Measurements from ENCODE around the gene ZNF485. TPM values are rescaled to one million over a fixed set of nuclear protein-coding genes. Genes with fewer than 3 reads are reported as not detected.
"Not testable (repeated sequence)": the region's sequence is repeated elsewhere in the genome, so short reads cannot be mapped to it uniquely, and the experiment has no call there.

ZNF485 gene
- polyA plus RNA-seq, 1 experiment: 1.2 TPM

- Histone ChIP-seq H3K27ac (ENCODE audit: low read depth, low read length) (no peak overlapping the region), H3K9me3 (ENCODE audit: control insufficient read depth, insufficient read depth, low read length) (no peaks in the 10 kb centered on the region; the same call in 1 of the 2 replicates), H3K27me3 (ENCODE audit: control insufficient read depth, insufficient read depth, low read length) (no peaks in the 10 kb centered on the region), H3K4me3 (ENCODE audit: low read depth, low read length) (no peak overlapping the region)
- ChIA-PET POLR2A (no interaction called here), CTCF (no interaction called here)
- no peak for TF ChIP-seq CTCF (IDR thresholded peaks at IDR 0.05; ENCODE audit: low read depth, low read length)
- no peak for DNase-seq (ENCODE audit: low read depth, low spot score)
These were observed 29.7 kb upstream of the ZNF485 start for GRCh38 chr10:43576580-43576979.

DNA sequence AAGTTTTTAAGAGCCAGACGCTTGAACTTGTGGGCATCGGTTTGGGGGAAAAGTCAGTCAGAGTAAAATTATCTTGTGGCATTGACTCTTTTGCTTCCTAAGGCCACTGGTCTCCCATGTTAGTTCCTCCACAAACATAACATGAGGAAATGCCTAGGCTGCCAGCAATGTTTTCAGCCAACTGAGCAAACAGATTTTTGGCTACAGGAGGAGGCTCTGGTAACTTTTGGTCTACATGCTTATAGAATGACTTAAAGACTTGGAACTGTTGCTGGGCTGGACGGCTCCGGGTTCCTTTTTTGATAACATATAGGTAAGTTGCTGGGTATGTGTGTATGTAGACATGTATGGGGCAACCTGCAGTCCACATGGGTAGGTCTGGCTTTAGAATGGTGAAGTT lies 22.2 kb upstream of the ZNF485 start:
- H3K27ac ChIP-seq (ENCODE audit: low read depth, low read length): no peak overlapping the region
- H3K27me3 ChIP-seq (ENCODE audit: control insufficient read depth, insufficient read depth, low read length): no peaks in the 10 kb centered on the region
- no peaks in the 10 kb centered on the region for H3K9me3 ChIP-seq (ENCODE audit: control insufficient read depth, insufficient read depth, low read length)
- POLR2A ChIA-PET: no interaction called here
- TF ChIP-seq CTCF (IDR thresholded peaks at IDR 0.05; ENCODE audit: low read depth, low read length): no peak
- DNase-seq (ENCODE audit: low read depth, low spot score): no peak
- no peak overlapping the region for H3K4me3 ChIP-seq (ENCODE audit: low read depth, low read length)
- CTCF ChIA-PET: no interaction called here

- Histone ChIP-seq H3K27ac (ENCODE audit: low read depth, low read length) (no peak overlapping the region), H3K27me3 (ENCODE audit: control insufficient read depth, insufficient read depth, low read length) (peaks cover 3% of the 10 kb centered on the region), H3K4me3 (ENCODE audit: low read depth, low read length) (no peak overlapping the region), H3K9me3 (ENCODE audit: control insufficient read depth, insufficient read depth, low read length) (no peaks in the 10 kb centered on the region)
- ChIA-PET CTCF (no interaction called here), POLR2A (no interaction called here)
- DNase-seq (ENCODE audit: low read depth, low spot score): no peak
- TF ChIP-seq CTCF (IDR thresholded peaks at IDR 0.05; ENCODE audit: low read depth, low read length): no peak
These were observed 21.2 kb upstream of the ZNF485 start for GRCh38 chr10:43585046-43585445.

- ChIA-PET CTCF (interaction anchor here (0.7 kb wide), 1 partner anchor 475 kb away, joined by 3 read pairs; no protein-coding TSS in a partner anchor), POLR2A (no interaction called here)
- Histone ChIP-seq H3K4me3 (ENCODE audit: low read depth, low read length) (no peak overlapping the region), H3K27me3 (ENCODE audit: control insufficient read depth, insufficient read depth, low read length) (peaks cover 3% of the 10 kb centered on the region), H3K9me3 (ENCODE audit: control insufficient read depth, insufficient read depth, low read length) (no peaks in the 10 kb centered on the region), H3K27ac (ENCODE audit: low read depth, low read length) (no peak overlapping the region)
- DNase-seq (ENCODE audit: low read depth, low spot score): no peak
- no peak for TF ChIP-seq CTCF (IDR thresholded peaks at IDR 0.05; ENCODE audit: low read depth, low read length)
These were observed 20.1 kb upstream of the ZNF485 start for GRCh38 chr10:43585981-43586729.

GRCh38 chr10:43586730-43587115 lies 19.5 kb upstream of the ZNF485 start:
- DNase-seq (ENCODE audit: low read depth, low spot score); H3K9me3 ChIP-seq (ENCODE audit: control insufficient read depth, insufficient read depth, low read length); POLR2A ChIA-PET; H3K27me3 ChIP-seq (ENCODE audit: control insufficient read depth, insufficient read depth, low read length); H3K27ac ChIP-seq (ENCODE audit: low read depth, low read length); H3K4me3 ChIP-seq (ENCODE audit: low read depth, low read length): not testable (repeated sequence)
- CTCF ChIA-PET: interaction anchor here (0.7 kb wide), 1 partner anchor 476 kb away, joined by 3 read pairs; no protein-coding TSS in a partner anchor
